GM12873 (cell line): ENCODE data around the gene INTS2.

Experiments
- TF ChIP-seq, protein P1 (sequence below): IDR thresholded peaks from 2 replicates; pipeline ENCODE4 v1.5.1; 2012; ENCODE audit warnings: low read depth, mild to moderate bottlenecking, moderate library complexity, low read length, control low read depth; ENCODE audit not compliant: insufficient read depth; ENCODE audit errors: missing control alignments

The INTS2 gene

GRCh38 chr17:61927208-61928100, at the start of gene INTS2:
Gene INTS2 (minus strand): TSS chr17:61927982. CDS start chr17:61926644, 1,338 bp downstream.
- TF ChIP-seq, protein P1, sequence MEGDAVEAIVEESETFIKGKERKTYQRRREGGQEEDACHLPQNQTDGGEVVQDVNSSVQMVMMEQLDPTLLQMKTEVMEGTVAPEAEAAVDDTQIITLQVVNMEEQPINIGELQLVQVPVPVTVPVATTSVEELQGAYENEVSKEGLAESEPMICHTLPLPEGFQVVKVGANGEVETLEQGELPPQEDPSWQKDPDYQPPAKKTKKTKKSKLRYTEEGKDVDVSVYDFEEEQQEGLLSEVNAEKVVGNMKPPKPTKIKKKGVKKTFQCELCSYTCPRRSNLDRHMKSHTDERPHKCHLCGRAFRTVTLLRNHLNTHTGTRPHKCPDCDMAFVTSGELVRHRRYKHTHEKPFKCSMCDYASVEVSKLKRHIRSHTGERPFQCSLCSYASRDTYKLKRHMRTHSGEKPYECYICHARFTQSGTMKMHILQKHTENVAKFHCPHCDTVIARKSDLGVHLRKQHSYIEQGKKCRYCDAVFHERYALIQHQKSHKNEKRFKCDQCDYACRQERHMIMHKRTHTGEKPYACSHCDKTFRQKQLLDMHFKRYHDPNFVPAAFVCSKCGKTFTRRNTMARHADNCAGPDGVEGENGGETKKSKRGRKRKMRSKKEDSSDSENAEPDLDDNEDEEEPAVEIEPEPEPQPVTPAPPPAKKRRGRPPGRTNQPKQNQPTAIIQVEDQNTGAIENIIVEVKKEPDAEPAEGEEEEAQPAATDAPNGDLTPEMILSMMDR = no peak

DNA sequence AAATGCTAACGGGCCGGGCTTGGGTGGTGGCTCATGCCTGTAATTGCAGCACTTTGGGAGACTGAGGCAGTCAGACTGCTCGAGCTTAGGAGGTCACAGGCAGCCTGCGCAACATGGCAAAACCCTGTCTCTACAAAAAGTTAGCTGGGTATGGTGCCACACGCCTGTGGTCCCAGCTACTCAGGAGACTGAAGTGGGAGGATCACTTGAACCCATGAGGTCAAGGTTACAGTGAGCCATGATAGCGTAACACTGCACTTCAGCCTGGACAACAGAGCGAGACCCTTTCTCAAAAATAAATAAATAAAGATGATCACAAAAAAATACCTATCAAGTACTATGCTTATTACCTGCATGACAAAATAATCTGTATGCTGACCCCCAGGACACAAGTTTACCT, 46.3 kb upstream of the INTS2 start:
- TF ChIP-seq, protein P1 = no peak

GRCh38 chr17:61972311-61972710, 44.5 kb upstream of the INTS2 start:
- TF ChIP-seq, protein P1 = no peak

GRCh38 chr17:61970030-61970429, 42.2 kb upstream of the INTS2 start:
- TF ChIP-seq, protein P1 = no peak

GRCh38 chr17:61968757-61969156, 41.0 kb upstream of the INTS2 start:
- TF ChIP-seq, protein P1 = no peak

- TF ChIP-seq, protein P1 = no peak
Observed at GRCh38 chr17:61967729-61968128, 39.9 kb upstream of the INTS2 start.

DNA sequence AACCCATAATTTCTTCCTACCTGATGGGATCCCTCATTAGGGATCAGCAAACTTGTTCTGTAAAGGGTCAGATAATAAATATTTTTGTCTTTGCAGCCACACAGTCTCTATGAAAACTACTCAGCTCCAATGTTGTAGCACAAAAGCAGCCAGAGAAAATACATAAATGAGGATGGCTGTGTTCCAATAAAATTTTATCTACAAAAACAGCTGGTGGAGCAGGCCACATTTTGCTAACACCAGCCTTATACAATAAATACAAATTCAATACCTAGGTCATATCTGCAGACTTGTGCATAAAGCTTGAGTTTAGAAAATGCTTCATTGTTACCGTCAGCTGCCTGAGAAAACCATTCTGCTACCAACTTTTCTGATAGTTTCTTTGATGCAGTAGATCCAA, 38.4 kb upstream of the INTS2 start:
- TF ChIP-seq, protein P1 = no peak
